ENCODE data around the gene PKNOX2. TPM values are rescaled to one million over a fixed set of nuclear protein-coding genes. Genes with fewer than 3 reads are reported as not detected.

The PKNOX2 gene
- total RNA-seq, 4 donors from 2014 or later = 1.5 to 8.2 (median 3.6) TPM

GRCh38 chr11:125468025-125468424 is 303.5 kb downstream of the PKNOX2 start:
- Histone ChIP-seq H3K4me3 (no peak overlapping the region), H3K27ac (no peak overlapping the region), H3K9me3 (no peaks in the 10 kb centered on the region), H3K4me1 (no peaks in the 10 kb centered on the region), H3K36me3 (no peaks in the 10 kb centered on the region), H3K27me3 (no peaks in the 10 kb centered on the region)
- DNase-seq (ENCODE audit: low spot score in 2 of 2) = no peak
- no peak for TF ChIP-seq POLR2A (IDR thresholded peaks at IDR 0.05)
- no peak for TF ChIP-seq POLR2AphosphoS5 (IDR thresholded peaks at IDR 0.05)
- TF ChIP-seq EP300 (IDR thresholded peaks at IDR 0.05) = no peak
- TF ChIP-seq CTCF (IDR thresholded peaks at IDR 0.05) = no peak

GRCh38 chr11:125468852-125469251 is 304.3 kb downstream of the PKNOX2 start:
- Histone ChIP-seq H3K36me3 (no peaks in the 10 kb centered on the region), H3K4me3 (no peak overlapping the region), H3K9me3 (no peaks in the 10 kb centered on the region), H3K4me1 (no peaks in the 10 kb centered on the region), H3K27ac (no peak overlapping the region), H3K27me3 (no peaks in the 10 kb centered on the region)
- TF ChIP-seq CTCF (IDR thresholded peaks at IDR 0.05) (no peak), POLR2AphosphoS5 (IDR thresholded peaks at IDR 0.05) (no peak), POLR2A (IDR thresholded peaks at IDR 0.05) (no peak), EP300 (IDR thresholded peaks at IDR 0.05) (no peak)
- DNase-seq (ENCODE audit: low spot score in 2 of 2) = no peak
- 100% methylated on average over 2 of the region's 2 CpGs for WGBS

DNA sequence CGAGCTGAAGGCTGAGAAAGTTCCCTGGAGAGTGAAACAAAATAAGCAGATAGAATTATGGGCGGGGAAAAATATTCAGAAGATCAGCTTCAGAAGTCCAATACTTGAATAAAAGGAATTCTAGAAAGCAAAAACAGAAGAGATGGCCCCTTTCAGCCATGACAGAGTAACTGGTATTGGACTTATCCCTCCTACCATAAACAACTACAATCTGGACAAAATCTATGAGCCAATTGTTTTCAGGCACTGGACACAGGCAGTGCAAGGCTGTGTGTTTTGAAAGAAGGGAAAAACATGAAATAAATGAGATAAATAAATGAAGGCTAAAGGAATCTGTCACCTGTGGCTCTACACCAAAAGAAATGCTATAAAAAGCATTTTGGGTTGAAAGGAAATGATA is 305.8 kb downstream of the PKNOX2 start:
- H3K27me3 ChIP-seq = no peaks in the 10 kb centered on the region
- no peaks in the 10 kb centered on the region for H3K4me1 ChIP-seq
- TF ChIP-seq POLR2A (IDR thresholded peaks at IDR 0.05) = no peak
- no peak for TF ChIP-seq EP300 (IDR thresholded peaks at IDR 0.05)
- no peak for TF ChIP-seq POLR2AphosphoS5 (IDR thresholded peaks at IDR 0.05)
- TF ChIP-seq CTCF (IDR thresholded peaks at IDR 0.05) = no peak
- no peaks in the 10 kb centered on the region for H3K9me3 ChIP-seq
- WGBS = 92% methylated on average over 2 of the region's 2 CpGs
- no peak overlapping the region for H3K27ac ChIP-seq
- no peaks in the 10 kb centered on the region for H3K36me3 ChIP-seq
- H3K4me3 ChIP-seq = no peak overlapping the region
- DNase-seq (ENCODE audit: low spot score in 2 of 2) = no peak

GRCh38 chr11:125476721-125477120 is 312.2 kb downstream of the PKNOX2 start:
- Histone ChIP-seq H3K4me1 (no peaks in the 10 kb centered on the region), H3K27me3 (no peaks in the 10 kb centered on the region), H3K9me3 (no peaks in the 10 kb centered on the region), H3K36me3 (no peaks in the 10 kb centered on the region), H3K27ac (no peak overlapping the region), H3K4me3 (no peak overlapping the region)
- no peak for TF ChIP-seq CTCF (IDR thresholded peaks at IDR 0.05)
- no peak for TF ChIP-seq POLR2A (IDR thresholded peaks at IDR 0.05)
- no peak for TF ChIP-seq EP300 (IDR thresholded peaks at IDR 0.05)
- no peak for TF ChIP-seq POLR2AphosphoS5 (IDR thresholded peaks at IDR 0.05)
- 74% methylated on average over 3 of the region's 3 CpGs for WGBS
- DNase-seq (ENCODE audit: low spot score in 2 of 2) = no peak

GRCh38 chr11:125479137-125479536 is 314.6 kb downstream of the PKNOX2 start:
- Histone ChIP-seq H3K27me3 (no peaks in the 10 kb centered on the region), H3K4me3 (no peak overlapping the region), H3K27ac (no peak overlapping the region), H3K9me3 (no peaks in the 10 kb centered on the region), H3K36me3 (no peaks in the 10 kb centered on the region), H3K4me1 (no peaks in the 10 kb centered on the region)
- TF ChIP-seq EP300 (IDR thresholded peaks at IDR 0.05) (no peak), CTCF (IDR thresholded peaks at IDR 0.05) (no peak), POLR2A (IDR thresholded peaks at IDR 0.05) (no peak), POLR2AphosphoS5 (IDR thresholded peaks at IDR 0.05) (no peak)
- DNase-seq (ENCODE audit: low spot score in 2 of 2) = no peak
- 88% methylated on average over 3 of the region's 3 CpGs for WGBS

Measured in suprapubic skin (tissue), 4 donors.